ENCODE results near the gene SLC15A2. TPM values are rescaled to one million over a fixed set of nuclear protein-coding genes. Genes with fewer than 3 reads are reported as not detected.

The SLC15A2 gene
- total RNA-seq, 1 experiment from 2014 or later: 0.79 TPM

DNA sequence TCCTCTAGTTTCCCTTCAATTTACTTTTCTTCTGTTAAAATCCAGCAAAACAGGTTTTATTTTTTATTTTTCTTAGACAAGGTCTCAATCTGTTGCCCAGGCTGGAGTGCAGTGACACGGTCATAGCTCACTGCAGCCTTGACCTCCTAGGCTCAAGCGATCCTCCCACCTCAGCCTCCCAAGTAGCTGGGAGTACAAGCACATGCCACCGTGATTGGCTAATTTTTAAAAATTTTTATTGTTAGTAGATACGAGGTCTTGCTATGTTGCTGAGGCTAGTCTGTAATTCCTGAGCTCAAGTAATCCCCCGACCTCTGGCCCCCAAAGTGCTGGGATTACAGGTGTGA, 86.2 kb downstream of the SLC15A2 start:
- no TSS peak for BruUV-seq (replicated peaks)
- H3K27me3 Mint-ChIP-seq (ENCODE audit: insufficient read depth, unreplicated experiment): no peaks in the 10 kb centered on the region
- intact Hi-C loops (cut with micrococcal nuclease): no loop called here
- H3K9me3 Mint-ChIP-seq (ENCODE audit: unreplicated experiment): peaks cover 16% of the 10 kb centered on the region
- H3K27ac Mint-ChIP-seq (ENCODE audit: low read depth, unreplicated experiment): no peak overlapping the region
- ChIA-PET POLR2A (interaction anchor here (0.6 to 1.4 kb wide), 5 partner anchors 11 to 605 kb away, joined by 3 to 4 read pairs (median 3); no protein-coding TSS in a partner anchor), CTCF (interaction anchor here (0.6 to 2.7 kb wide), 4 partner anchors 9 to 260 kb away, joined by 3 to 14 read pairs (median 4); no protein-coding TSS in a partner anchor)
- H3K4me3 Mint-ChIP-seq (ENCODE audit: unreplicated experiment): no peak overlapping the region
- TF ChIP-seq, protein P1, sequence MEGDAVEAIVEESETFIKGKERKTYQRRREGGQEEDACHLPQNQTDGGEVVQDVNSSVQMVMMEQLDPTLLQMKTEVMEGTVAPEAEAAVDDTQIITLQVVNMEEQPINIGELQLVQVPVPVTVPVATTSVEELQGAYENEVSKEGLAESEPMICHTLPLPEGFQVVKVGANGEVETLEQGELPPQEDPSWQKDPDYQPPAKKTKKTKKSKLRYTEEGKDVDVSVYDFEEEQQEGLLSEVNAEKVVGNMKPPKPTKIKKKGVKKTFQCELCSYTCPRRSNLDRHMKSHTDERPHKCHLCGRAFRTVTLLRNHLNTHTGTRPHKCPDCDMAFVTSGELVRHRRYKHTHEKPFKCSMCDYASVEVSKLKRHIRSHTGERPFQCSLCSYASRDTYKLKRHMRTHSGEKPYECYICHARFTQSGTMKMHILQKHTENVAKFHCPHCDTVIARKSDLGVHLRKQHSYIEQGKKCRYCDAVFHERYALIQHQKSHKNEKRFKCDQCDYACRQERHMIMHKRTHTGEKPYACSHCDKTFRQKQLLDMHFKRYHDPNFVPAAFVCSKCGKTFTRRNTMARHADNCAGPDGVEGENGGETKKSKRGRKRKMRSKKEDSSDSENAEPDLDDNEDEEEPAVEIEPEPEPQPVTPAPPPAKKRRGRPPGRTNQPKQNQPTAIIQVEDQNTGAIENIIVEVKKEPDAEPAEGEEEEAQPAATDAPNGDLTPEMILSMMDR (IDR thresholded peaks at IDR 0.05; ENCODE audit: unreplicated experiment): no peak
- H3K4me1 Mint-ChIP-seq (ENCODE audit: insufficient read depth, unreplicated experiment): peaks cover 11% of the 10 kb centered on the region
- H3K36me3 Mint-ChIP-seq (ENCODE audit: insufficient read depth, unreplicated experiment): no peaks in the 10 kb centered on the region
- no peak for DNase-seq (ENCODE audit: unreplicated experiment)

DNA sequence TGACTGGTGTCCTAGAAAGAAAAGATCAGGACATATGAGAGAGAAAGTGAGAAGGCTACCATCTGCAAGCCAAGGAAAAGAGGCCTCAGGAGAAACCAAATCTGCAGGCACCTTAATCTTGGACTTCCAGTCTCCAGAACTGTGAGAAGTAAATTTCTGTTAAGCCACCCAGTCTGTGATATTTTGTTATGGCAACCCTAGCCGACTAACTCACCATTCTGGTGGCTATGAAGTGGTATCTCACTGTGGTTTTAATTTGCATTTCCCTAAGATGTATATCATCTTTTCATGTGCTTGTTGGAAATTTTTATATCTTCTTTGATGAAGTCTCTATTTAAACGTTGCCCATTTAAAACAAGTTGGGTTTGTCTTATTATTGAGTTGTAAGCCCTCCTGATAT, 87.3 kb downstream of the SLC15A2 start:
- no peak for DNase-seq (ENCODE audit: unreplicated experiment)

GRCh38 chr3:121985846-121986245, 91.6 kb downstream of the SLC15A2 start:
- POLR2A ChIA-PET: no interaction called here
- intact Hi-C loops (cut with micrococcal nuclease): no loop called here
- peaks cover 16% of the 10 kb centered on the region for H3K9me3 Mint-ChIP-seq (ENCODE audit: unreplicated experiment)
- no peak overlapping the region for H3K27ac Mint-ChIP-seq (ENCODE audit: low read depth, unreplicated experiment)
- H3K4me3 Mint-ChIP-seq (ENCODE audit: unreplicated experiment): no peak overlapping the region
- no peaks in the 10 kb centered on the region for H3K36me3 Mint-ChIP-seq (ENCODE audit: insufficient read depth, unreplicated experiment)
- no peaks in the 10 kb centered on the region for H3K27me3 Mint-ChIP-seq (ENCODE audit: insufficient read depth, unreplicated experiment)
- H3K4me1 Mint-ChIP-seq (ENCODE audit: insufficient read depth, unreplicated experiment): no peaks in the 10 kb centered on the region
- no TSS peak for BruUV-seq (replicated peaks)
- DNase-seq (ENCODE audit: unreplicated experiment): no peak
- TF ChIP-seq, protein P1 (IDR thresholded peaks at IDR 0.05; ENCODE audit: unreplicated experiment): no peak
- CTCF ChIA-PET: interaction anchor here (0.5 kb wide), 1 partner anchor 315 kb away, joined by 3 read pairs; no protein-coding TSS in a partner anchor

More for the DNA sequence above, 87.3 kb downstream of the SLC15A2 start:
- Mint-ChIP-seq H3K4me1 (ENCODE audit: insufficient read depth, unreplicated experiment) (peaks cover 11% of the 10 kb centered on the region), H3K27me3 (ENCODE audit: insufficient read depth, unreplicated experiment) (no peaks in the 10 kb centered on the region), H3K9me3 (ENCODE audit: unreplicated experiment) (peaks cover 16% of the 10 kb centered on the region), H3K4me3 (ENCODE audit: unreplicated experiment) (no peak overlapping the region), H3K36me3 (ENCODE audit: insufficient read depth, unreplicated experiment) (no peaks in the 10 kb centered on the region), H3K27ac (ENCODE audit: low read depth, unreplicated experiment) (no peak overlapping the region)
- ChIA-PET POLR2A (interaction anchor here (0.6 kb wide), 1 partner anchor 266 kb away, joined by 4 read pairs; no protein-coding TSS in a partner anchor), CTCF (no interaction called here)
- TF ChIP-seq, protein P1 (IDR thresholded peaks at IDR 0.05; ENCODE audit: unreplicated experiment): no peak
- BruUV-seq (replicated peaks): no TSS peak
- intact Hi-C loops (cut with micrococcal nuclease): no loop called here

DNA sequence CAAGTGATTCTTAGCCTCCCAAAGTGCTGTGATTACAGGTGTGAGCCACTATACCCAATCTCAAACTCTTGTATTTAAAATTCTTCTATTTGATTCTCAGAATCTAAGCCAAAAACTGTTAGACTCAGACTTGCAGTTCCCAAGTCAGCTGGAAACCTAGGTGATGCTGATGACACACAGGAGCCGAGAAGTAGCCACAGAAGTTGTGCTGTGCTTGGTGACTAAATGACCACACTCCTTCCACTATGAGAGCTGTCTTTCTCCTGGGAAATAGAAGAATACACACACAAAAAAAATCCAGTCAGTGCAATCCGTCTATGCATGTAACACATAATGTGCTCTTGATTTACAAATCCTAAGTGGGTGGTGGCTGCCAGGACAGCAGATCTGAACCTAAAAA, 93.9 kb downstream of the SLC15A2 start:
- POLR2A ChIA-PET: no interaction called here
- no peak for DNase-seq (ENCODE audit: unreplicated experiment)
- BruUV-seq (replicated peaks): no TSS peak
- Mint-ChIP-seq H3K9me3 (ENCODE audit: unreplicated experiment) (peaks cover 16% of the 10 kb centered on the region), H3K27me3 (ENCODE audit: insufficient read depth, unreplicated experiment) (no peaks in the 10 kb centered on the region), H3K36me3 (ENCODE audit: insufficient read depth, unreplicated experiment) (no peaks in the 10 kb centered on the region), H3K4me1 (ENCODE audit: insufficient read depth, unreplicated experiment) (no peaks in the 10 kb centered on the region), H3K27ac (ENCODE audit: low read depth, unreplicated experiment) (peak overlapping the region; percentile 11), H3K4me3 (ENCODE audit: unreplicated experiment) (no peak overlapping the region)
- intact Hi-C loops (cut with micrococcal nuclease): no loop called here
- CTCF ChIA-PET: interaction anchor here (0.7 to 2.9 kb wide), 4 partner anchors 9 to 79 kb away, joined by 3 to 14 read pairs (median 3); no protein-coding TSS in a partner anchor
- TF ChIP-seq, protein P1 (IDR thresholded peaks at IDR 0.05; ENCODE audit: unreplicated experiment): no peak
